ENCODE data around the gene SCMH1.

DNA sequence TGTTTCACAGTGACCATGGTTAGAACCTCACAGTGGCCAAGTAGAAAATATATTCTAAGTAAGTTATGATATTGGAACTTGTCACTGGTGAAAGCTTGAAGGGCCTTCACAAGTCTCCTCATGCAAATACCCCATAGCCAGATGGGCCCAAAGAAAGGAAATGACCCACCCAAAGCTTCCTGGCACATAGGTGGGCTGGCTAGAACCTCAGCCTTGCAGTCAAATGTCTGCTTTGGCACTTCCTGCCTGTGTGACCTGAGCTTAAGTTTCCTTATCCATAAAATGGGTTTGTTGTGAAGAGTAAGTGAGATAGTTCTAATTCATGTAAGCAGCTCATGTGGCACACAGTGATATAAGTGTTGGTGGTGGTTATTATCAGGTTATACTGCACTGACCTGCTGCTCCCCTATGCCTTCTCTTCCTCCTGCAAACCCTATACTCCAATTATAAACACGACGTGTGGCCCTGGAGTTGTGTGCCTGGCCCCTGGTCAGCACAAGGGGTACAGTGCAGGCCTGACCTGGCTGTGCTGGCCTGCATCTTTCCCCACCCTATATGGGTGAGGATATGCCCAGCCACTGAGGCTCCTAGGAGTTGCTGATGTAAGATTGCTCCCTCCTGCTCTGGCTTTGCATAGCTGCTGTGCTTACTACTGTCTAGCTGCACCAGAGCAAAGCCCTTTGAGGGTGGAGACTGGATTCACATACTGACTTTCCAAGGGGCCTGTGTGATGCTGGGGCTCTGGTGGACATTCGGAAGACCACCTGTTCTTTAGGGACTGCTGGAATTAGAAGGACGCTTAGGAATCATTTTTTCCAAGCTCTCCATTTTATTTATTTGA, 215.9 kb downstream of the SCMH1 start:
- TF ChIP-seq, protein P1, sequence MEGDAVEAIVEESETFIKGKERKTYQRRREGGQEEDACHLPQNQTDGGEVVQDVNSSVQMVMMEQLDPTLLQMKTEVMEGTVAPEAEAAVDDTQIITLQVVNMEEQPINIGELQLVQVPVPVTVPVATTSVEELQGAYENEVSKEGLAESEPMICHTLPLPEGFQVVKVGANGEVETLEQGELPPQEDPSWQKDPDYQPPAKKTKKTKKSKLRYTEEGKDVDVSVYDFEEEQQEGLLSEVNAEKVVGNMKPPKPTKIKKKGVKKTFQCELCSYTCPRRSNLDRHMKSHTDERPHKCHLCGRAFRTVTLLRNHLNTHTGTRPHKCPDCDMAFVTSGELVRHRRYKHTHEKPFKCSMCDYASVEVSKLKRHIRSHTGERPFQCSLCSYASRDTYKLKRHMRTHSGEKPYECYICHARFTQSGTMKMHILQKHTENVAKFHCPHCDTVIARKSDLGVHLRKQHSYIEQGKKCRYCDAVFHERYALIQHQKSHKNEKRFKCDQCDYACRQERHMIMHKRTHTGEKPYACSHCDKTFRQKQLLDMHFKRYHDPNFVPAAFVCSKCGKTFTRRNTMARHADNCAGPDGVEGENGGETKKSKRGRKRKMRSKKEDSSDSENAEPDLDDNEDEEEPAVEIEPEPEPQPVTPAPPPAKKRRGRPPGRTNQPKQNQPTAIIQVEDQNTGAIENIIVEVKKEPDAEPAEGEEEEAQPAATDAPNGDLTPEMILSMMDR (IDR thresholded peaks at IDR 0.05; ENCODE audit: low read length), result no peak
- no peak for TF ChIP-seq EZH2 (IDR thresholded peaks at IDR 0.05; ENCODE audit: borderline replicate concordance, low read length)
